GM12864 (cell line): ENCODE results near the gene RIMS4.

Experiments used
- DNase-seq: peaks from one replicate; pipeline ENCODE4 v3.0.0-alpha.2; 2011; ENCODE audit warnings: low read depth
- H3K4me3 ChIP-seq: 2 replicates; pipeline ENCODE4 v1.5.1; 2011; ENCODE audit warnings: mild to moderate bottlenecking, low read depth, low read length, control low read depth
- TF ChIP-seq, protein P1 (sequence below): IDR thresholded peaks from 2 replicates; pipeline ENCODE4 v1.5.1; 2011; ENCODE audit warnings: low read depth, mild to moderate bottlenecking, moderate library complexity, low read length, control low read depth, inconsistent platforms; ENCODE audit errors: missing control alignments

The RIMS4 gene

DNA sequence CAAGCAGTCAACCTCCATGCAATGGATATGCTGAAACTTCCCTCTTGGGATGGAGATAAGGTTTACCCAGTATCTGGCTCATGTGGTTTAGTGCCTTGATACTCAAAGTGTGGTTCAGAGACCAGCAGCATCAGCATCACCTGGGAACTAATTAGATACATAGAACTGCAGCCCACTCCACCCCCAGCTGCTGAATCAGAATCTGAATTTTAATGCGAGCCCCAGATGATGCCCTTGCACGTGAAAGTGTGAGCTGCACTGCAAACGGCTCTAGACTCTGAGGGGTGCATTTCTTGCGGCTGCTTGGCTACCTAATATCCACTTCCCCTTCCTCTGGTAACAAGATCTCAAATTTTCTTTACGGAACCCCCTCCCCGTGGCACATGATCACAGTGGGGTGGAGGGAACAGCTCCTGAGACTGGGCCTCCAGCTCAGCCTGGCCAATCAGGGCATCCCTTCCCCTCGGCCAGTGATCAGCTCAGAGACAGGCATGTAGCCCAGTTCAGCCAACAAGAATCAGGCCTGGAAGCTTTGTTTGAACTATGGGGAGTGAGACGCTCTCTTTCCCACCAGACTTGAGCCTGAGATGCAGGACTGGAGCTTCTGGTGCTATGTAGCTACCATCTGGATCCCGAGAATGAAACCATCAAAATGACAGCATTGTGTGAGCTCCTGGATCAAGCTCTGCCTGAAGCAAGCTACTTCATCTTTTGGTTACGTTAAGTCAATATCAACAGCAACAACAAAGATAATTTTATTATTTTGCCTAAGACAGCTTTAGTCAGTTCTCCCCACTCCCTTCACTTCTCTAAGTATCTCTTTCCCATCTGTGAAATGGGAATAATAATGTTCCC lies 51.9 kb downstream of the RIMS4 start:
- DNase-seq = no peak
- TF ChIP-seq, protein P1, sequence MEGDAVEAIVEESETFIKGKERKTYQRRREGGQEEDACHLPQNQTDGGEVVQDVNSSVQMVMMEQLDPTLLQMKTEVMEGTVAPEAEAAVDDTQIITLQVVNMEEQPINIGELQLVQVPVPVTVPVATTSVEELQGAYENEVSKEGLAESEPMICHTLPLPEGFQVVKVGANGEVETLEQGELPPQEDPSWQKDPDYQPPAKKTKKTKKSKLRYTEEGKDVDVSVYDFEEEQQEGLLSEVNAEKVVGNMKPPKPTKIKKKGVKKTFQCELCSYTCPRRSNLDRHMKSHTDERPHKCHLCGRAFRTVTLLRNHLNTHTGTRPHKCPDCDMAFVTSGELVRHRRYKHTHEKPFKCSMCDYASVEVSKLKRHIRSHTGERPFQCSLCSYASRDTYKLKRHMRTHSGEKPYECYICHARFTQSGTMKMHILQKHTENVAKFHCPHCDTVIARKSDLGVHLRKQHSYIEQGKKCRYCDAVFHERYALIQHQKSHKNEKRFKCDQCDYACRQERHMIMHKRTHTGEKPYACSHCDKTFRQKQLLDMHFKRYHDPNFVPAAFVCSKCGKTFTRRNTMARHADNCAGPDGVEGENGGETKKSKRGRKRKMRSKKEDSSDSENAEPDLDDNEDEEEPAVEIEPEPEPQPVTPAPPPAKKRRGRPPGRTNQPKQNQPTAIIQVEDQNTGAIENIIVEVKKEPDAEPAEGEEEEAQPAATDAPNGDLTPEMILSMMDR = no peak
- H3K4me3 ChIP-seq = no peak overlapping the region

DNA sequence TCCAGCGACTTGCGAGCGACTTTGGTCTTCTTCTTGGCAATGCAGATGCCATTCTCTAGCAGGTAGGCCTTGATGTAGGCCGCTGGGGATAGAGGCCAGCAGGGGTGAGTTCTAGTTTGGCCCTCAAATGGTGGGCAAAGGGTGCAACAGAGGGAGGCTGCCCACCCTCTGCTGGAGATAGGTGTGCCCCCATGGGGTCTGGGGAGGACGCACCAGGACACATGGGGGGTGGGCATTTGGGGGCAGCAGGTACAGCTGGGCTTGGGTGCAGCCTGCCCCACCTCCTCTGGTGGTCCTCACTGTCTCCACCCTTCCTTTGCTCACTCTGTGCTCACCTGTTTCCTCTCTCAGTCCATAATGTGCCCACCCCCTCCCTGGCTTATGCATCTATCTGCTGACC lies 53.4 kb downstream of the RIMS4 start:
- TF ChIP-seq, protein P1 = no peak
- no peak overlapping the region for H3K4me3 ChIP-seq
- DNase-seq = no peak

DNA sequence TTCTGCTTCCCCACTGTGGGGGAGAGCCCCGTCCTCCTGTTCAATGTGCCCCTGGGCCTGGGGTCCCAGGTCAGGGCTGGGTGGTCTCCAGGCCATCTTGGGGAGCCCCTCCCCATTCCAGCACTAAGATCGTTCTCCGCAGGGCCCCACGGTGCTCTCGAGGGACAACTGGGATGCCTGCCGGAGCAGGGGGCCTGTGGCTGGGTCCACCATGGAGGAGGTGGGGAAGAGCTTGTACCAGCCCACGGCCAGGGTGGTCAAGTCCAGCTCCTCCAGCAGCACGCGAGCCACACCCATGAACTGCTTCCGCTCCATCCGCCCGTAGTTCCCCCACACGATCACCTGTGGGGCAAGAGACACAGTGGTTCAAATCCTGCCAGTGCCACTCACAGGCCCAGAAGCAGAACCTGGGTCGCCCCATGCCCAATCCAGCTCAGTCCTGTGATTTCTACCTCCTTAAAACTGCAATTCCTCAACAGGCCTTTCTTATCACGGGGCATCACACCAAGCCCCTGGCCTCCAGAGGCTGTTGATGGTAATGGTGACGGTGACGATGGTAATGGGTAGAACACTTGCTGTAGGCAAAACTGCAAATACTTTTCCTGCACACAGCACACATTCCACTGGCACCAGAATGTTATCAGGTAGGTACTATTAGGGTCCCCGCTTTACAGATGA lies 54.2 kb downstream of the RIMS4 start:
- TF ChIP-seq, protein P1 = no peak
- DNase-seq = no peak
- no peak overlapping the region for H3K4me3 ChIP-seq

DNA sequence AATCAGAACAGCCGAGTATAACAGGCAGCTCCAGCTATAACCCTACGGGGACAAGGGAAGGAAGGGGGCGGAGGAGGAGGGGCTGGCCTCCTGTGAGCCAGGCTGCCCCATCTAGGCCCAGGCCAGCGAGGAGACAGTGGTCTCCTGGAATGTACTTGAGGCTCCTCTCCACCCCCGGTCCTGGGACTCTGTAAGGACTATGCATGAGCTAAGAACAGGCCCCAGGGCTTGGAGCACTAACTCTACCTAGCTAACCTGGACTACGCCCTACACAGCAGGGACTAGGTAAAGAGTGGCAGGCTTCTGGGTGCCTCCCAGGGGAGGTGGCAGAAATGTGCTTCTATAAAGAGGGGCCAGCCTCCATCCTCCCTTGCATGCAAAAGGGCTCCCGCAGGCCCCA lies 55.8 kb downstream of the RIMS4 start:
- H3K4me3 ChIP-seq = no peak overlapping the region
- DNase-seq = no peak
- TF ChIP-seq, protein P1 = no peak

DNA sequence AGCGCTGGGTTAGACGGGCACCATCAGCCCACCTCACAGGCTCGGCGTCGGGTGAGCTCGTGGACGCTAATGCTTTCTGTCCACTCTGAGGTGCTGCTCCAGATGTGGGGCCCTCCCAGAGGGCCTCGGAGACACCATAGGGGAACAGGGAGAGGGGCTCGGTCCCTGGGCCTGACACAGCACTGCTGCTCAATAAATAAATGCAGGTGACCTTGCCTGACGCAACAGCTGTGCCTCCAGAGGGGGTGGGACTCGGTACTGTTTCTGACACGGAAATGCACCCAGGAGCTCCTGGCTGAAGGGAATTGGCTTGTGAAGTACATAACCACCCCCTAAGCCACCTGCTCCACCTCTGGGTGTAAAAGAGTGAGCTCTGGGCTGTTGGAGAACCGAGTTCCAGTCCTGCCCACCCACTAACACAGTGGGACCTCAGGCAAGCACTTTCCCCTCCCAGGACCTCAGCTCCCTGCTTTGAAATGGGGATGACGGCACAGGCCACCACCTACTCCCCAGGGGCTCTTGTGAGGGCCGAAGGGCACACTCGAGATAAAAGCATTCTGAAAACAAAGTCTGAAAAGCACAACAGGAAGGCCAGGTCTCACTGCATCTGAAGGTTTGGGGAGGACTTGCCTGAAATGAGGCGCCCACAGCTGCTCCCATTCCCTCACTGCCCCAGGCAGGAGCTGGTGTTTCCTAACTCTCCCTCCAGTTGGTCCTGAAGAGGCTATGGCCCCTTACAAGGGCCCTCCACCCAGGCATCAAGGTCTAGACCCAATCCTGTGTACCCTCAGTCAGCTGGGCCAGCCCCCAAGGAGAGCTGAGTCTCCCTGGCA lies 58.0 kb downstream of the RIMS4 start:
- H3K4me3 ChIP-seq = no peak overlapping the region
- TF ChIP-seq, protein P1 = no peak
- DNase-seq = no peak

DNA sequence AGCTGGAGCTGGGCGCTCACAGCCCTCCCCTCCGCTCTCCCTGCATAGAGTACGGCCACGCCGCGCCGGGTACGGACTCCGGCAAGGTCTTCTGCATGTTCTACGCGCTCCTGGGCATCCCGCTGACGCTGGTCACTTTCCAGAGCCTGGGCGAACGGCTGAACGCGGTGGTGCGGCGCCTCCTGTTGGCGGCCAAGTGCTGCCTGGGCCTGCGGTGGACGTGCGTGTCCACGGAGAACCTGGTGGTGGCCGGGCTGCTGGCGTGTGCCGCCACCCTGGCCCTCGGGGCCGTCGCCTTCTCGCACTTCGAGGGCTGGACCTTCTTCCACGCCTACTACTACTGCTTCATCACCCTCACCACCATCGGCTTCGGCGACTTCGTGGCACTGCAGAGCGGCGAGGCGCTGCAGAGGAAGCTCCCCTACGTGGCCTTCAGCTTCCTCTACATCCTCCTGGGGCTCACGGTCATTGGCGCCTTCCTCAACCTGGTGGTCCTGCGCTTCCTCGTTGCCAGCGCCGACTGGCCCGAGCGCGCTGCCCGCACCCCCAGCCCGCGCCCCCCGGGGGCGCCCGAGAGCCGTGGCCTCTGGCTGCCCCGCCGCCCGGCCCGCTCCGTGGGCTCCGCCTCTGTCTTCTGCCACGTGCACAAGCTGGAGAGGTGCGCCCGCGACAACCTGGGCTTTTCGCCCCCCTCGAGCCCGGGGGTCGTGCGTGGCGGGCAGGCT lies 60.1 kb downstream of the RIMS4 start:
- no peak for DNase-seq

More for the DNA sequence above, 60.1 kb downstream of the RIMS4 start:
- H3K4me3 ChIP-seq = no peak overlapping the region
- TF ChIP-seq, protein P1 = peak; percentile 27
